IPS-15b (cell line): Measurements from ENCODE around the gene LDLRAD2.

ENCODE experiments used
- H3K27me3 ChIP-seq: one replicate; pipeline ENCODE4 v1.6.1; 2013; ENCODE audit warnings: low read length; ENCODE audit not compliant: control insufficient read depth, insufficient read depth
- H3K36me3 ChIP-seq: one replicate; pipeline ENCODE4 v1.6.1; 2013; ENCODE audit warnings: low read length; ENCODE audit not compliant: control insufficient read depth, insufficient read depth
- H3K4me1 ChIP-seq: one replicate; pipeline ENCODE4 v1.6.1; 2013; ENCODE audit warnings: mild to moderate bottlenecking, low read length; ENCODE audit not compliant: control insufficient read depth, insufficient read depth
- H3K4me3 ChIP-seq: one replicate; pipeline ENCODE4 v1.5.1; 2013; ENCODE audit warnings: low read depth, low read length
- H3K9ac ChIP-seq: one replicate; pipeline ENCODE4 v1.6.1; 2013; ENCODE audit warnings: low read depth, mild to moderate bottlenecking, low read length
- H3K9me3 ChIP-seq: one replicate; pipeline ENCODE4 v1.6.1; 2013; ENCODE audit warnings: mild to moderate bottlenecking, low read length; ENCODE audit not compliant: control insufficient read depth, insufficient read depth

The LDLRAD2 gene

DNA sequence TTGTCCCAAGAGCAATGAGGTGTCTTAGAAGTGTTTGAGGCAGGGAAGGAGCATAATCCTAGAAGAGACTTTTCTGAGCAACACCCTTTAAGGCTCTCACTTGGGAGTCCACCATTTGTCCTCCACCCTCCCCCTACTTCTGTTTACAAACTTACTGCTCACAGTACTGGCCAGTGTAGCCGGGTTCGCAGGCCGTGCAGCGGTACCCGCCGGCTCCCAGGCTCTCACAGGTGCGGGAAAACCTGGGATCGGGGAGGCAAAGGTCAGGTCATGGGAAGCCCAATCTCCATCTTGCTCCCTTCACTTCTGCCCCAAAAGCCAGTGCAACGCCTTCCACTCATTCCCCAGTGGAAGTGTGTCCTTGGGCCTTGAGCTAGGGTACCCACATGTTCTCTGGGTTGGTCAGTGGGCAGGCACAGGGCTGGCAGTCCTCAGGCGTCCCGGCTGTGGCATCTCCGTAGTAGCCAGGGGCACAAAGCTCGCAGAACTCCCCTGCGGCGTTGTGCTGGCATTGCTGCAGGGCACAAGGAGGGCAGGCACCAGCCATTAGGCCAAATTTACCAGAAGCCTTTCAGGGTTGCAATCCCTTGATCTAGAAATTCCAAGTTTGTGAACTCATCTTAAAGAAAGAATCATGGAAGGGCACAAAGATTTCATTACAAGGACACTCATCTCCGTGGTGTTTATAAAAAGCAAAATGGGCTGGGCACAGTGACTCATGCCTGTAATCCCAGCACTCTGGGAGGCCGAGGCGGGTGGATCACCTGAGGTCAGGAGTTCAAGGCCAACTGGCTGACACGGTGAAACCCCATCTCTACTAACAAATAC lies 49.8 kb downstream of the LDLRAD2 start:
- Histone ChIP-seq H3K4me1 (peaks cover 8% of the 10 kb centered on the region), H3K4me3 (no peak overlapping the region), H3K9me3 (no peaks in the 10 kb centered on the region), H3K27me3 (no peaks in the 10 kb centered on the region), H3K9ac (no peak overlapping the region), H3K36me3 (peaks cover 43% of the 10 kb centered on the region)

DNA sequence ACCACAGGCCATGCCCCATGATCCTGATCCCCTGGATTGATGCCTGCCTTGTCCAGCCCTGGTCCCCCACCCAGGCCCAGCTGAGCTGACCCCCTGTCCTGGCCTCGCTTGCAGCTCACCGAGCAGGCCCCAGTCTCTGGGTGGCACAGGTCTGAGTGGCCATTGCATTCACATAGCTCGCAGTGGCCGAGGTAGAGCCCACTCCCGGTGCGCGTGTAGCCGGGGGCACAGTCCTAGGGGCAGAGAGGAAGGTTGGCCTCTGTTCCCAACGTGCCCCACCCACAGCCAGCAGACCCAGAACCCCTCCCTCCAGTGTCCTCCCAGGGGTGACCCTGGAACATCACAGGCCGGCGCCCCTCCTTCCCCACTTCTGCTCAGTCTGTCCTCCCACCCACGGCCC lies 51.9 kb downstream of the LDLRAD2 start:
- Histone ChIP-seq H3K4me3 (no peak overlapping the region), H3K27me3 (no peaks in the 10 kb centered on the region), H3K36me3 (peaks cover 31% of the 10 kb centered on the region), H3K4me1 (peaks cover 8% of the 10 kb centered on the region), H3K9me3 (no peaks in the 10 kb centered on the region), H3K9ac (no peak overlapping the region)

DNA sequence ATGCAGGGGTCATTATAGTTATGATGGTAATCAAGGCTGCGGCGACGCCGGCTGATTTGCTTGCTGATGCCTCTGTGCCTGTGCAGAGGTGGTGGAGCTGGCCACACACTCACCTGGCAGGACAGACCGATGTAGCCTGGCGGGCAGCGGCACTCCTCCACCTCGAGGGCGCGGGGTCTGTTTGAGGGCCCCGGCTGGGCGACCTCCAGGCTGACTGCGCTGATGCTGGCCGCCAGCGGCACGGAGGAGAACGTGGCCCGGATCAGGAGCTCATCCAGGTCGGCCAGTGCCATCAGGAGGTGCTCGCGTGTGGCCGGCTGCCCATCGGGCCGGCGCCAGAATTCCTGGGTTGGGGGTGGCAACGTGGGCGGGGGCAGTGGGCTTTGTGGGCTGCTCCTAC lies 52.7 kb downstream of the LDLRAD2 start:
- no peak overlapping the region for H3K4me3 ChIP-seq
- no peak overlapping the region for H3K9ac ChIP-seq
- H3K36me3 ChIP-seq, result peaks cover 25% of the 10 kb centered on the region

DNA sequence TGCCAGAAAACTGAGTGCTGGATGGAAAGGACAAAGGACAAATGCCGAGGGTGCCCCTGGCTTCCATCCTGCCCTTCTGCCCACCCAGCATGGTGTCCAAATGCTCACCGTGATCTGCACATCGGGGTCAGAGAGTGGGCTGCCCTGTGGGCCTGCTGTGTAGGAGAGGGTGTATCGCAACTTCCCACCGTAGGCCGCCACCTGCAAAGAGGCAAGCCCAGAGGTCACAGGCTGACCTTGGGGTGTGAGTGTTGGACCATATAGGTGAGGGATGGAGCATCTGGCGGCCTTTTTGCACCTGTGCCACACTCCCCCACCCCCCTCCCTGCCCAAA lies 53.5 kb downstream of the LDLRAD2 start:
- Histone ChIP-seq H3K9me3 (no peaks in the 10 kb centered on the region), H3K4me1 (peaks cover 10% of the 10 kb centered on the region), H3K36me3 (peaks cover 30% of the 10 kb centered on the region), H3K4me3 (no peak overlapping the region), H3K9ac (no peak overlapping the region), H3K27me3 (no peaks in the 10 kb centered on the region)

More for the DNA sequence above, 52.7 kb downstream of the LDLRAD2 start:
- H3K9me3 ChIP-seq, result no peaks in the 10 kb centered on the region
- H3K4me1 ChIP-seq, result peaks cover 10% of the 10 kb centered on the region
- H3K27me3 ChIP-seq, result no peaks in the 10 kb centered on the region

DNA sequence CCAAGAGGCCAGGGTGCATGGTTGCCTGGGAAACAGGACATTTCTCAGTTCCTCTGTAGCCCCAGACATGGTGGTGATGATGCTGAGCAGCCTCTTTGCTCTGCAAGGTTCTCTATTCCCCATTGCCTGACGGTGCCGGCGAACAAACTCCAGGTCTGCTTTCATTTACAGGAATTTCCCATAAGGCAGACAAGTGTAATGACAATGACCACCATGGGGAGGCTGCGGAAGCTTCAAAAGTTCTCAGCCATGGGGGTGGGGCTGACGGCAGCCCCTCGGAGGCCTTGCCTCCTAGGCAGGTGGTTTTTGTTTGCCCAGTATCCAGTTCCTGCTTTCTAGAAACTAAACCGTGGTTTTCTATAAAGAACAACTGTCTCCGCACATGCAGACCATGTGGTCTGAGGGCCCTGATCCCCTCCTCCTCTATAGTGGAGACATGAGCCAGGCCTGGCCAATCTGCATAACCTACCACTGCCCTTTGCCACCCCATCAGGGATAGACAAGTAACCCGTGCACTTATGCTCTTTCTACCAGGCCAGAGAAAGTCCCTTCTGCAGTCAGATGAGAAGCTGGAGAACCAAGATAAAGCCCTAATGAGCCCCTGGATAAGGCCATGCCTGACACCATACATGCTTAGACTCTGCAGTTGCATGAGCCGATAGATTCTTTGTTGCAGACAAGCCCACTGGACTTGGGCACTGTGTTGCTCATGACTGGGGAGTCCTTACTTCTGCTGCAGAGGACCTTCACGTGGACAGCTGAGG lies 54.1 kb downstream of the LDLRAD2 start:
- Histone ChIP-seq H3K4me1 (peaks cover 10% of the 10 kb centered on the region), H3K27me3 (no peaks in the 10 kb centered on the region), H3K4me3 (no peak overlapping the region), H3K9me3 (no peaks in the 10 kb centered on the region), H3K36me3 (peaks cover 34% of the 10 kb centered on the region), H3K9ac (no peak overlapping the region)

DNA sequence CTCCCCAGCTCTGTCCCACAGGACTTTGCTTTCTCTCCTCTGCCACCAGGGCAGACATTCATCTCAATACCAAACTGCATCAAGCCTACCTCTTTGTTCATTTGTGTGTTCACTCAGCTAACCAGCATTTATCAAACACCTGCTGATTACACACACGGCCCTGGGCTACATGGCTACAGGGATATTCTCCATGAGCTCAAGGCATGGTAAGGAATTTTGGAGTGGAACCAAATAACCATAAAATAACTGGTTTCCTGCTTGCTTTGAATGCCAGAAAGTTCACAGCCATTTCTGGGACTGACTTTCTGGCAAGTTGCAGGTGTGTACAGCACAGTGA lies 54.6 kb downstream of the LDLRAD2 start:
- Histone ChIP-seq H3K36me3 (peaks cover 32% of the 10 kb centered on the region), H3K9ac (no peak overlapping the region)

DNA sequence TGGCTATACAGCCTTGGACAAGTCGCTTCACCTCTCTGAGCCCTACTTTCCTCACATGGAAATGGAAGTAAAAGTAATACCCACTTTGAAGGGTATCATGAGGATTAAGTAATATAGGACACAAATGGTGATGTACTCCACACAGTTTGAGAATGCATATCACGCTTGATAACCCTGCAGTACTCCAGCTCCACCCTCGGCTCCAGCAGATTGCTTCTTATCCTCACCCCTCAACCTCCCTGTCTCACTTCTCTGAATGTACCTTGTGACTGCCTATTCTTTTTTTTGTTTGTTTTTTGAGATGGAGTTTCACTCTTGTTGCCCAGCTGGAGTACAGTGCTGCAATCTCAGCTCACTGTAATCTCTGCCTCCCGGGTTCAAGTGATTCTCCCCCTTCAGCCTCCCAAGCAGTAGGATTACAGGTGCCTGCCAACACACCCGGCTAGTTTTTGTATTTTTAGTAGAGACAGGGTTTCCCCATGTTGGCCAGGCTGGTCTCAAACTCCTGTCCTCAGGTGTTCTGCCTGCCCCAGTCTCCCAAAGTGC lies 55.5 kb downstream of the LDLRAD2 start:
- H3K4me3 ChIP-seq, result no peak overlapping the region
- H3K36me3 ChIP-seq, result peaks cover 37% of the 10 kb centered on the region
- no peak overlapping the region for H3K9ac ChIP-seq
- H3K27me3 ChIP-seq, result no peaks in the 10 kb centered on the region
- H3K4me1 ChIP-seq, result peaks cover 10% of the 10 kb centered on the region
- H3K9me3 ChIP-seq, result no peaks in the 10 kb centered on the region

More for the DNA sequence above, 54.6 kb downstream of the LDLRAD2 start:
- peaks cover 10% of the 10 kb centered on the region for H3K4me1 ChIP-seq
- H3K27me3 ChIP-seq, result no peaks in the 10 kb centered on the region
- no peaks in the 10 kb centered on the region for H3K9me3 ChIP-seq
- H3K4me3 ChIP-seq, result no peak overlapping the region

DNA sequence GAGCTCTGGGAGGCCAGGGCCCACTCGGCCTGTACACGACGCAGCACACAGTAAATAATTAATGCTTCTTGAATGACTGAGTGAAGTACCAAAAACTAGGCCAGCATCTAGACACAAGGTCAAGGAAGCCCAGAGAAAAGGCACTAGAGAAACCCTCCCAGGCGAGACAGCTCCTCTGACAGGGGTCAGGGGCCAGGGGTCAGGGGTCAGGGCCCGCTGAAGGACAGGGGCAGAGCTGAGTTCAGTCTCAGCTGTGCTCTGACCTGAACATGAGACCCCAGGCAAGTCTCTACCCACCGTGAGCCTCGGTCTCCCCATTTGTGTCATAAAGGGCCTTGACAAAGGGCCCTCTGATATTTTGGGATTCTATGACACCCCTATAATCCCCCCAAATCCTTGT lies 56.4 kb downstream of the LDLRAD2 start:
- H3K9ac ChIP-seq, result no peak overlapping the region
- no peak overlapping the region for H3K4me3 ChIP-seq
- no peaks in the 10 kb centered on the region for H3K27me3 ChIP-seq
- H3K4me1 ChIP-seq, result peaks cover 10% of the 10 kb centered on the region
- no peaks in the 10 kb centered on the region for H3K9me3 ChIP-seq
- peaks cover 39% of the 10 kb centered on the region for H3K36me3 ChIP-seq

DNA sequence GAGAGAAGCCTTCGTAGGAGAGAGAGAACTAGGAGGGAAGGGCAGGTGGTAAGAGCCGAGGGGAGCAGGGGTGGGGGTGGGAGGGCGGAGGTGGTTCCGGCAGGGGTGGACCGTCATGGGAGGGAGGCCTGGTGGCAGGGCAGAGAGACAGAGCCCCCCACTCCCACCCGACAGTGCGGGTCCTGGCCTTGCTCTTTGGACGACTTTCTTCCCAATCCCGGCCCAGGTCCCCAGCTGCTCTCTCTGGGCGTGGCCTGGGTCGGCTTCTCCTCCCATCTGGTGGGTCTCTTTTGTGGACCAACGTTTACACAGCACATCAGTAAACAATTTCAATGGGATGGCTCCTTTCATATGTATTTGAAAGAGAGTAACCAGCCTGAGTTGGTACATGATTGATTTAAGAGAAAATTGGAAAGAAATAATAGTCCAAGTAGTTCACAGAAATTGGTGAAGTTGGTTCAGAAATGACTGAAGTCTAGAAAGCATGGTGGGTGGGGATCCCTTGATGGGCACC lies 56.9 kb downstream of the LDLRAD2 start:
- no peak overlapping the region for H3K4me3 ChIP-seq
- H3K9ac ChIP-seq, result no peak overlapping the region
- H3K27me3 ChIP-seq, result no peaks in the 10 kb centered on the region
- H3K9me3 ChIP-seq, result no peaks in the 10 kb centered on the region
- H3K36me3 ChIP-seq, result peaks cover 36% of the 10 kb centered on the region
- peaks cover 10% of the 10 kb centered on the region for H3K4me1 ChIP-seq

DNA sequence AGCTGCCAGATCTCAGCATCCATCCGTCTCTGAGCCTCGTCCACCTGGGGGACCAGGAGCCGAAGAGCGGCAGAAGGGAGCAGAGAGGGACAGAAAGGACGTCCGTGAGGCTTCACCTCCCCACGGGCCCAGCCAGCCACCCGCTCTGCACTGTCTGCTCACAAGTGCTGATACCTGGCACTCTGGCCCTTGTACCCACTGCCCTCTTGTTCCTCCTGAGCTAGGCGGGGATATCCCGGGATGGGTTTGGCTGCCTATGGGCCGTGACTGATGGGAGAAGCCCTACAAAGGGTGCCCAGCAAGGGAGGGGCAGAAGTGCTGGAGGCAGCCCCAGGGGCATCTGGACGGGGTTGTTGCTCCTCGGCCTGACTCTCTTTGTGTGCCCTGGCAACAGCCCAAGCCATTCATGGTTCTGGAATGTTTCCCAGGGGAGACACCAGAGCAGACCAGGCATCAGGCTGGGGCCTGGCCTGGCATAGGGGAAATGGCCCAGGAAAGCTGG lies 57.6 kb downstream of the LDLRAD2 start:
- H3K4me1 ChIP-seq, result peaks cover 10% of the 10 kb centered on the region
- H3K9ac ChIP-seq, result no peak overlapping the region
- no peaks in the 10 kb centered on the region for H3K27me3 ChIP-seq
- H3K9me3 ChIP-seq, result no peaks in the 10 kb centered on the region
- H3K36me3 ChIP-seq, result peaks cover 39% of the 10 kb centered on the region
- H3K4me3 ChIP-seq, result no peak overlapping the region

DNA sequence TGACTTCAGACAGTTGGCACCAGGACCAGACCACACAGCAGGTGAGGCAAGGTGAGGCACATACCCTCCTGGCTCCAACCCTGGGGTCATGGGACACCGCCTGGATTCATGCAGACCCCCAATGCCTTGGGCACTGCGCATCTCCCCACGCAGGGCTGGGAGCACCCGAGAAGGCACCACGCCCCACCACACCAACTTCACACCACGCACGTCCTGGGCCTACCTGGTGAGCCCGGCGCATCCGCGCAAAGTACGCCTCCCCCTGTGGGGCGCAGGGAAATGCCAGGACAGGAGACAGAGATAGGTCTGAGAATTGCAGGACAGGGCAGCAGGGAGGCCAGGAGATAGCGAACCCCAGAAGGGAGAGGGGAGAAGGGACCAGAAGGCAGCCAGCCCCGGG lies 58.5 kb downstream of the LDLRAD2 start:
- Histone ChIP-seq H3K4me3 (no peak overlapping the region), H3K36me3 (peaks cover 43% of the 10 kb centered on the region), H3K4me1 (peaks cover 10% of the 10 kb centered on the region), H3K9ac (no peak overlapping the region), H3K27me3 (no peaks in the 10 kb centered on the region), H3K9me3 (no peaks in the 10 kb centered on the region)
